ENCODE data around the gene DNAJC6.
"Not testable (repeated sequence)": the region's sequence is repeated elsewhere in the genome, so short reads cannot be mapped to it uniquely, and the experiment has no call there.

The DNAJC6 gene

DNA sequence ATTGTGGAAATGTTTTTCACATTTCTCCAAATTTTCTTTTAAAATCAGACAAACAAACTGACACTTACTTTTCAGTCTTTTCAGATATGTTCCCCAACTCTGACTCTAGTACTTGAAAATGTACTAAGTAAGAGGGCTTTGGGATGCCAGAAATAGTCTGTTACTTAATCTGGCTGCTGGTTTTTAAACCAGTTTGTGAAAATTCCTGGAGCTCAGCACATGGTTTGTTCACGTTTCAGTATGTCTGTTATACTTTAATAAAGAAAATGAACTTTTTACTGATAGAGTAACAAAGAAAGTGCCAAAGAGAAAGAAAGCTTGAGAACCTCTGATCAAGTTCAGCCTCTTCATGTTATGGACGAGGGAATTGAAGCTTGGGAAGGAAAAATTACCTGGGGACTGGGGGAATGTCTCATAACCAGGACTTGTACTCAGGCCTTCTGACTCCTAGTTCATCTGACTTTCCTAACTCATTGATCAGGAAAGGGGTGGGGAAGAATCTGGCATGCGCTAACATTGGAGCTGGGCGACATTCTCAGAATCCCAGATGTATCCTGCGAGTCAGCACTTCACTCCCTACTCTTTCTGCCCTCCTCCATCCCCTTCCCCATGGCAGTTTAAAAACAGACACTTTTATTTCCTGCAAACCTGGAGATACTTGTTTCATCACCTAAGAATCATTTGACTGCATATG, 30.8 kb upstream of the DNAJC6 start:
- Mint-ChIP-seq H3K4me1 (ENCODE audit: low read depth) (no peaks in the 10 kb centered on the region), H3K27me3 (peaks cover 9% of the 10 kb centered on the region), H3K27ac (no peak overlapping the region), H3K9me3 (no peaks in the 10 kb centered on the region), H3K4me3 (no peak overlapping the region), H3K36me3 (ENCODE audit: low read depth) (no peaks in the 10 kb centered on the region)
- DNase-seq: no peak

DNA sequence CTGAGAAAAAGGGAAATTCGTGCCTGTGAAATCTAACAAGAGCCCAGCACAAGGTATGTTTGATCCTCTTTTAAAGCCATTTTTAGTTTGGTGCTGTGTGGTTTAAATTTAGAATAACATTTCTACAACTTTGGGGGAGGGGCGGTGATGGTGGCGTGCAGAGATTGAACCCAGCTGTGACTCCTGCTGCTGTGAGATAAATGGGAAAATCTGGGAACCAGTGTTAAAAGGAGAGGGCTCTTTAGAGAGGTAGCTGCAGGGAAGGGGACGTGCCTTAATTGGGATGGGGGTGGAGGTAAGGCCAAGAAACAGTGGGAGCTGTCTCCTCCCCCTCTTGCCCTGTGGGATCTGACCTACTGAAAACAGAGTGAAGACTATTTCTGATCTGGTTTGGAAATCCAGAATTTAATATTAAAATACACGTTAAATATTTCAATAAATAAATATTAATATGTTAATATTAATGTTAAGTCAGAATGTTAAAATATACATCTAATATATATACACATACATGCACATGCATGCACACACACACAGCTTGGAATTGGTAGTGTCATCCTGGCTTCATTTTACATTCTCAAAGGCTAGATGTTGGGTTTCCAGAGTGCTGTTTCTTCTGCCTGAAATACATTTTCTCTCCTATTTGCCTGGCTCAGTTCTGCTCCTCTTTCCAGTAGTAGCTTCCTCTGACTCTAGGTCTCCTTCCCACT, 30.1 kb upstream of the DNAJC6 start:
- Mint-ChIP-seq H3K4me3 (no peak overlapping the region), H3K9me3 (no peaks in the 10 kb centered on the region), H3K27me3 (peaks cover 9% of the 10 kb centered on the region), H3K27ac (no peak overlapping the region), H3K4me1 (ENCODE audit: low read depth) (no peaks in the 10 kb centered on the region), H3K36me3 (ENCODE audit: low read depth) (no peaks in the 10 kb centered on the region)
- no peak for DNase-seq

DNA sequence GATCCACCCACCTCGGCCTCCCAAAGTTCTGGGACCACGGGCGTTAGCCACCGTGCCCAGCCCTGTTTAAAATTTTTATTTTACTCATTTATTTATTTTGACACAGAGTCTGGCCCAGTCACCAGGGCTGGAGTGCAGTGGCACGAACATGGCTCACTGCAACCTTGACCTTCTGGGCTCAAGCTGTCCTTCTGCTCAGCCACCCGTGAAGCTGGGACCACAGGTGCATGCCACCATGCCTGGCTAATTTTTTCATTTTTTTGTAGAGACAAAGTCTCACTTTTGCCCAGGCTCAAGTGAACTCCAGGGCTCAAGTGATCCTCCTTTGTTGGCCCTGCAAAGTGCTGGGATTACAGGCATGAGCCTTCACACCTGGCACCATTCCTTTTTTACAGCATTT, 27.5 kb upstream of the DNAJC6 start:
- H3K4me3 Mint-ChIP-seq: no peak overlapping the region
- peaks cover 5% of the 10 kb centered on the region for H3K27me3 Mint-ChIP-seq
- DNase-seq: no peak
- no peaks in the 10 kb centered on the region for H3K4me1 Mint-ChIP-seq (ENCODE audit: low read depth)
- H3K27ac Mint-ChIP-seq: no peak overlapping the region
- no peaks in the 10 kb centered on the region for H3K9me3 Mint-ChIP-seq
- H3K36me3 Mint-ChIP-seq (ENCODE audit: low read depth): no peaks in the 10 kb centered on the region

DNA sequence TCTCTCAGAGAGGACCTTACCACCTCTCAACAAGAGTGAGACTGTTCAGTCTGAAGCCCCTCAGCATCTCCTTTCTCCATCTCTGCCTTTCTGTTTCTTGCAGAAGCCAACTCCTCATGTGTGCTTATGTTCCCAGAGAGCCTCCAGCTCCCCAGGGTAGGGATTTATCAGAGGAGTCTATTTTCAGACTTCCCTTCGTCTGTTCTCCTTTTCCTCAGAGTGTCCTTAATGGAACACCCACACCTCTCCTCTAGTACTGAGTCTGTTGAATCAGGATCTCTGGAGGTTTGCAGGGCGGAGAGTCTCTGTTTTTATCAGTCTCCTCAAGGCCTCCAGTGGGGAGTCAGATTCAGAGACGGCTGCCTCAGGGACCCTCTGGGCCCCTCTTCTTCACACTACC, 25.1 kb upstream of the DNAJC6 start:
- H3K27me3 Mint-ChIP-seq: no peaks in the 10 kb centered on the region
- no peaks in the 10 kb centered on the region for H3K36me3 Mint-ChIP-seq (ENCODE audit: low read depth)
- H3K4me1 Mint-ChIP-seq (ENCODE audit: low read depth): no peaks in the 10 kb centered on the region
- H3K27ac Mint-ChIP-seq: no peak overlapping the region
- DNase-seq: no peak
- no peak overlapping the region for H3K4me3 Mint-ChIP-seq
- no peaks in the 10 kb centered on the region for H3K9me3 Mint-ChIP-seq

DNA sequence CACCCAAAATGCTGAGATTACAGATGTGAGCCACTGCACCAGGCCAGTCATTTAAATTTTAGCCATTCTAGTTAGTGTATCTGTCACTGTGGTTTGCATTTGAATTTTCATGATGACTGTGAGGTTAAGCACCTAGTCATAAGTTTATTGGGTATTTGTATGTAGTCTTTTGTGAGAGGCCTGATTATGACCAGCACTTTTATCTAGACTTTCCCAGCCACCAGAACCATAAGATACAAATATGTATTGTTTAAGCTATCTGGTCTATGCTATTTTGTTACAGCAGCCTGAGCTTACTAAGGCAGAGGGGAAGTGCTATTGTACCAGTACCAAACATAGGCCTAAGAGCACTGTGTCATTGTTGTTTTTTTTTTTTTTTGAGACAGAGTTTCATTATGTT, 19.9 kb upstream of the DNAJC6 start:
- H3K4me3 Mint-ChIP-seq: no peak overlapping the region
- no peak for DNase-seq
- no peak overlapping the region for H3K27ac Mint-ChIP-seq
- no peaks in the 10 kb centered on the region for H3K9me3 Mint-ChIP-seq
- no peaks in the 10 kb centered on the region for H3K4me1 Mint-ChIP-seq (ENCODE audit: low read depth)
- H3K36me3 Mint-ChIP-seq (ENCODE audit: low read depth): no peaks in the 10 kb centered on the region
- H3K27me3 Mint-ChIP-seq: no peaks in the 10 kb centered on the region

DNA sequence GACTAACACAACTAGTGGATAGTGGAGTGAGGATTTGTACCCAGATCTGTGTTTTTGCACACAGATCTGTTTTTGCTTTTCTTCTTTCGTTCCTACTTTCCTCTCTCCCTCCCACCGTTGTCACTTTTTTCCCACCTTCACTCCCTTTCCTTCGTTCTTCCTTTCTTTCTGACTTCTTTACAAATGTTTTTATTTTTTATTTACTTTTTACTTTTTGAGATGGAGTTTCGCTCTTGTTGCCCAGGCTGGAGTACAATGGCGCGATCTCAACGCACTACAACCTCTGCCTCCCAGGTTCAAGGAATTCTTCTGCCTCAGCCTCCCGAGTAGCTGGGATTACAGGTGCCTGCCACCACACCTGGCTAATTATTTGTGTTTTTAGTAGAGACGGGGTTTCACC, 17.5 kb upstream of the DNAJC6 start:
- not testable (repeated sequence) for H3K27me3 Mint-ChIP-seq; DNase-seq; H3K9me3 Mint-ChIP-seq; H3K4me3 Mint-ChIP-seq; H3K36me3 Mint-ChIP-seq (ENCODE audit: low read depth); H3K27ac Mint-ChIP-seq; H3K4me1 Mint-ChIP-seq (ENCODE audit: low read depth)

DNA sequence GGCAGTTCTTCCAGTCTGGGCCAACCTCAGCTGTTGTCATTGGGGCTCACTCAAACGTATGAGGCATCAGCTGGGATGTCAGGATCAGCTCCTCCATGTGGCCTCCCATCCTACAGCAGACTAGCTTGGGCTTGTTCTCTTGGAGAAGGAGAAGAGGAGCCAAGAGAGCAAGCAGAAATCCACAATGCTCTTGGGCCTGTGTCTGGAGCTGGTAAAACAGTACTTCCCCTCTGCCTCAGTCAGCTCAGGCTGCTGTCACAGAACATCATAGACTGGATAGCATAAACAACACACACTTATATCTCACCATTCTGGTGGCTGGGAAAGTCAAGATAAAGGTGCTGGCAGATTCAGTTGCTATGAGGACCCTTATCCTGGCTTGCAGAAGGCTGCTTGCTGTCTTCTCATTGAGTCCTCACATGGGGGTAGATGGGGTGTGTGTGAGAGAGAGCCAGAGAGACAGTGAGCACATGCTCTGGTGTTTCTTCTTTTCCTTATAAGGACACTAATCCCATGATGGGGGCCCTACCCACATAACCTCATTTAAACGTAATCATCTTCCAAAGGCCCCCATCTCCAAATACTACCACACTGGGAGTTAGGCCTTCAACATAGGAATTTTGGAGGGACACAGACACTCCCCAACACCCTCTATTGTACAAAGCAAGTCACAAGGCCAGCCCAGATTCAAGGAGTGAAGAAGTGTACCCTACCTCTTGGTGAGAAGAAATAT, 16.3 kb upstream of the DNAJC6 start:
- no peaks in the 10 kb centered on the region for H3K4me1 Mint-ChIP-seq (ENCODE audit: low read depth)
- no peaks in the 10 kb centered on the region for H3K36me3 Mint-ChIP-seq (ENCODE audit: low read depth)
- H3K27me3 Mint-ChIP-seq: peaks cover 3% of the 10 kb centered on the region
- H3K4me3 Mint-ChIP-seq: no peak overlapping the region
- H3K27ac Mint-ChIP-seq: no peak overlapping the region
- no peak for DNase-seq
- H3K9me3 Mint-ChIP-seq: no peaks in the 10 kb centered on the region

DNA sequence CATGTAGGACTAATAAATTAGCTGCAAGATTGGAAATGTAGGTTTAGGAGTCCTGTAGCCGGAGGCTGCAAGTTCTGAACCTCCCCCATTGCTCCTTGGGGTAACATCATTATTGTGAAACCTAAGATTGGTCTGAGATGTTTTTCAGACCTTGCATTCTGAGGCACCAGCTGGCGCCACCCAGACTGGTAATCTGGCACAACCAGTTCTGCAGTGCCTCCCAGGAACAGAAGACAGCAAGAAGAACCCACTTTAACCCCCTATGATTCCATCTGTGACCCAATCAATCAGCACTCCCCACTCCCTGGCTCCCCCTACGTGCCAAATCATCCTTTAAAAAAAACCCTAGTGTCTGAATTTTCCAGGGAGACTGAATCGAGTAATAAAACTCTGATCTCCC, 11.6 kb upstream of the DNAJC6 start:
- peaks cover 4% of the 10 kb centered on the region for H3K27me3 Mint-ChIP-seq
- DNase-seq: no peak
- no peaks in the 10 kb centered on the region for H3K9me3 Mint-ChIP-seq
- no peaks in the 10 kb centered on the region for H3K4me1 Mint-ChIP-seq (ENCODE audit: low read depth)
- no peak overlapping the region for H3K27ac Mint-ChIP-seq
- H3K4me3 Mint-ChIP-seq: no peak overlapping the region
- no peaks in the 10 kb centered on the region for H3K36me3 Mint-ChIP-seq (ENCODE audit: low read depth)

DNA sequence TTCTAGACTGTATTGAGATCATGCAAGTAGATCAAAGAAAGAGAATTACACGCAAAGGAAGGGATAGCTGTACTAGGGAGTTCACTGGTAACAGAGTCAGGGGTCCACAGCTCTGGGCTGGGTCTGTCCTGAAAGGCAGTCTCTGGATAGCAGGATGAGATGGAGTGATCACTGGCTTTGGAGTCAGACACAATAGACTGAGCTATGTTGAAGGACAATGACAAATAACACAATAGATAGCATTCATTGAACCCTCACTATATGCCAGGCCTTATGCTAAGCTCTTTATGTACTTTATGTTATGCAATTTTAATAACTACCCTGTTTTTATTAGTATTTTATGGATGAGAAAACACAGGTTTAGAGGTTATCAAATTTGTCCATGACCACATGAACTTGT, 10.0 kb upstream of the DNAJC6 start:
- Mint-ChIP-seq H3K9me3 (no peaks in the 10 kb centered on the region), H3K4me3 (no peak overlapping the region), H3K27ac (no peak overlapping the region), H3K4me1 (ENCODE audit: low read depth) (no peaks in the 10 kb centered on the region), H3K36me3 (ENCODE audit: low read depth) (no peaks in the 10 kb centered on the region), H3K27me3 (peaks cover 7% of the 10 kb centered on the region)
- no peak for DNase-seq

DNA sequence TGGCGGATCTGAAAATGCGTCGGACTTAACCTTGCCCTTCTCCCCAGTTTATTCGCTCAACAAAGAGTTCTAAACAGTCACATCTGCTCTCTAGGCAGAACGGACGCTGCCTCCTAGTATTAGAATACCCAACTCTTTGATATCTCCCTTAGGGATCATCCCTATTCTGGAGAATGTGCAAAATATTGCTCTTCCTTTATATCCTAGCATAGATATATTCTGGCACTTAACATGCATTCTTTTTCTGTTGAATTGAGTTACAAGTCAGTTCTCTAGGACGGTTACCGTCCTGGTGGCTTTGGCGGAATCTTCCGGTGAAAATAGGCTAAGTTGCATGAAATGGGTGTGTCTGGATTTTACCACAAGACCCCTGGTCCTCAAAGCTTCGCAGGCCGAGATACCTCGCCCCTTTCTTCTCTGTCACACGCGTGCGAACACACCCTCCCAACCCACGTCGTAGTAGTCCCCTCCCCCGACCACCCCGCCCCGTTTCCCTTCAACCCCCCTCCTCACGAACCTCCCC, 501 bp upstream of the DNAJC6 start:
- Mint-ChIP-seq H3K27ac (no peak overlapping the region), H3K36me3 (ENCODE audit: low read depth) (no peaks in the 10 kb centered on the region), H3K4me3 (peak overlapping the region; percentile 41), H3K9me3 (no peaks in the 10 kb centered on the region), H3K27me3 (peaks cover 50% of the 10 kb centered on the region), H3K4me1 (ENCODE audit: low read depth) (peaks cover 9% of the 10 kb centered on the region)
- DNase-seq: no peak

DNA sequence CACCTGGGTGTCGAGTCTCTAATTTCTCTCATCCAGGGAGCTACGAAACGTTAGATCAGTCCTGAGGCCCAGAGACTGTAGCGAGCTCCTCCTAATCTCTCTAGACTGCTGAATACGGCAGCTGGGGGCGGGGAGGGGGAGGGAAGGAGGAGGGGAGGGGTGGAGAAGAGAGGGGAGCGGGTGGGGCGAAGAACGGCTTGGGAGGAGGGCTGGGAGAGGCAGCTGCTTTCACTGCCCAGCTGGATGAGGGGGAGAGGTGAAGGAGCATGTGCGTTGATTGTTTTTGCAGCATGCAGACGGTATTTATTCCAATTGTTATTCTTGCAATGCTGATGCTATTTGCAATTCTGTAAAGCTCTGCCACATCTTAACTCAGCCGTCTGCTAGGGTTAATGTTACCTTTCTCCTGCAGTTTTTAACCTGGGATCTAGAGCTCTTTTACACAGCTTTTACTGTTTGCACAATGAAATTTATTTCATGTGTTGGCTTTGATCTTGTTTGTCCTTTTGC, 790 bp downstream of the DNAJC6 start:
- H3K4me3 Mint-ChIP-seq: no peak overlapping the region
- no peak overlapping the region for H3K27ac Mint-ChIP-seq
- peaks cover 9% of the 10 kb centered on the region for H3K4me1 Mint-ChIP-seq (ENCODE audit: low read depth)
- H3K9me3 Mint-ChIP-seq: no peaks in the 10 kb centered on the region
- peaks cover 50% of the 10 kb centered on the region for H3K27me3 Mint-ChIP-seq
- H3K36me3 Mint-ChIP-seq (ENCODE audit: low read depth): no peaks in the 10 kb centered on the region
- DNase-seq: no peak

DNA sequence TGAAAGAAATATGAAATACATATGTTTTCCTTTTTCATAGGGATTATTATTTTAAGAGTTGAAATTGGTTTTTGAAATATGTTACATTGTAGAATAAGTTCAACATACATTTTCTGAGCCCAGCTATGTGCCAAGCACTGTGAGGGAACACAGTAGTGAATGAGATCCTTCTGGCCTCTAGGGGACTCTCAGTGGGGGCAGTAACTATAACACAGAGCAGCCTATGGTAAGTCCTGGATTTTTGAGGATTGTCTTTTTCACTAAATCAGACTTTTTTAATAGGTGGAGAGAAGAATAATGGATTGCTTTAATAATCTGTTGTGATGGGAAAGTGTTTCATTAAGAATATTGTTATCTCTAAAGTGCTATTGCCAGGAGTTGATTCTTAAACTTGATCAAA, 2.4 kb downstream of the DNAJC6 start:
- Mint-ChIP-seq H3K4me1 (ENCODE audit: low read depth) (peaks cover 9% of the 10 kb centered on the region), H3K27ac (no peak overlapping the region), H3K27me3 (peaks cover 45% of the 10 kb centered on the region), H3K9me3 (no peaks in the 10 kb centered on the region), H3K4me3 (no peak overlapping the region), H3K36me3 (ENCODE audit: low read depth) (no peaks in the 10 kb centered on the region)
- DNase-seq: no peak

DNA sequence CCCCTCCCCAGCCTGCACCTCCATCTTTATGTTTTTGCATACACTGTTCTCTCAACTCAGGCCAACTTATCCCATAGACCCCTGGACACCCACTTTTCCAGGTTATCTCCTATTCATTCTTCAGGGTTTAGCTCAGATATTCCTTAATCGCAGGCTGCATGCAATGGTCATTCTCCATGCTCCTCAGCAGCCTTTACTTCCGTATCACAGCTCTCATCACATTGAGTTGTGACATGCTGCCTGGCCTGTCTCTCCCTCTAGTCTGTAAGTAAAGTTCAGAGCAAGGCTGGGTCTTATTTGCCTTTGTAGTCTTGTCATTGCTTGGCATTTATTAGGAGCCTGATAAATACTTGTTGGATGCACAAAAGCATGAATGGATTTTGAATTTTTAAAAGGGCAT, 6.9 kb downstream of the DNAJC6 start:
- H3K27me3 Mint-ChIP-seq: peaks cover 16% of the 10 kb centered on the region
- peaks cover 3% of the 10 kb centered on the region for H3K9me3 Mint-ChIP-seq
- no peaks in the 10 kb centered on the region for H3K4me1 Mint-ChIP-seq (ENCODE audit: low read depth)
- no peak overlapping the region for H3K4me3 Mint-ChIP-seq
- no peaks in the 10 kb centered on the region for H3K36me3 Mint-ChIP-seq (ENCODE audit: low read depth)
- no peak for DNase-seq
- H3K27ac Mint-ChIP-seq: no peak overlapping the region

DNA sequence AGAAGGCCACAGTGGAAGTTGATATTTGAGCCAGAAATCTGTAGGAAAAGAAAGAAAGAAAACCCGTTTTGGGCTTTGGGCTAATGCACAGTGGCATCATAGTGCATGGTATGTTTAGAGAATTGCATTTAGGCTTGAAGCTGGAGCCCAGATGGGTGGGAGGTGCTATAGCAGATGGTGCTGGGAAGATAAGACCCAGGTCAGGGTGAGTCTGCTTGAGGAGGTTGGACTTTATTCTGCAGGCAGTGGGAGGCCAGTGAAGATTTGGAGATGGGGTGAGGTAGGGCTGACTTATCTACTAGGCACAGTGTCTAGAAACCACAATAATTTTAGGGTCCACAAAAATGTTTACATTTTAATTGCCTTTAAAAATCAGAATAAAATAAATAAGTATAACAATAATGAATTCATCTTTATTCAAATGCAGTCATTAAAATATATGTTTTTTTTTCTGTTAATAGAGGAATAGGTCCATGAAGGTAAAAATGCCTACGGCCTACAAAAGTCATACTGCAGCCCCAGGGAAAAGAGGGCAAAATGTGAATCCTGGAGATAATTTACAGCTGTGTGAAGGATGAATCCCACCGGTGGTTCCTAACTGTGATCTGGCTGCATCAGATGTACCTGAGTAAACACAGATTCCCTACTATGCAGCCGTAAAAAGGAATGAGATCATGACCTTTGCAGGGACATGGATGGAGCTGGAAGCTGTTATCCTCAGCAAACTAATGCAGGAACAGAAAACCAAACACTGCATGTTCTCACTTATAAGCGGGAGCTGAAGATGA, 8.7 kb downstream of the DNAJC6 start:
- no peak overlapping the region for H3K27ac Mint-ChIP-seq
- no peak for DNase-seq
- no peak overlapping the region for H3K4me3 Mint-ChIP-seq
- peaks cover under 1% of the 10 kb centered on the region for H3K4me1 Mint-ChIP-seq (ENCODE audit: low read depth)
- no peaks in the 10 kb centered on the region for H3K36me3 Mint-ChIP-seq (ENCODE audit: low read depth)
- H3K9me3 Mint-ChIP-seq: peaks cover 4% of the 10 kb centered on the region
- peaks cover 5% of the 10 kb centered on the region for H3K27me3 Mint-ChIP-seq

All from activated T-cell treated with anti-CD3 and anti-CD28 coated beads, Interleukin-2, amount 50 U/mL, for 24 hours (primary cell).